HepG2 (cell line): ENCODE results near the gene GRIP2. TPM values are rescaled to one million over a fixed set of nuclear protein-coding genes. Genes with fewer than 3 reads are reported as not detected.

Experiments
- ATAC-seq: fragments of 200-7000 bp; cut with Tn5 transposase; 3 replicates; pipeline ENCODE4 v1.9.1; 2020; ENCODE audit warnings: mild to moderate bottlenecking, moderate library complexity
- BruUV-seq: library from RNA; stranded (reverse); fragments of 400-500 nt; replicated peaks from 2 replicates; lab custom pipeline; 2021; lab: Mats Ljungman, UMichigan
- CTCF ChIA-PET: fragments of 300-600 bp; formaldehyde crosslinking; extraction: SDS; loops from one replicate; lab custom pipeline; 2021; ENCODE audit warnings: low total read pairs, inconsistent platforms, low intra/inter-chr PET ratio; lab: Yijun Ruan, JAX
- POLR2A ChIA-PET: fragments of 350-600 bp; sonication (Branson Sonifier 250); formaldehyde crosslinking; loops from one replicate; lab custom pipeline; 2020; ENCODE audit warnings: antibody characterized with exemption, inconsistent platforms; lab: Yijun Ruan, JAX
- DNase-seq: peaks from one replicate; pipeline ENCODE4 v3.0.0-alpha.2; 2015; ENCODE audit warnings: low spot score
- FAIRE-seq: peaks from 3 replicates; lab custom pipeline; 2011; peaks lifted over from hg19 to GRCh38; lab: Jason Lieb, UNC
- H2AFZ ChIP-seq: one replicate; pipeline ENCODE4 v1.6.1; 2011; ENCODE audit warnings: low read length, inconsistent platforms
- H3K27ac ChIP-seq: fragments of 300-600 bp; 3 replicates; pipeline ENCODE4 v1.8.0; 2011; ENCODE audit warnings: mixed run types, mild to moderate bottlenecking, mixed read lengths, low read length, inconsistent platforms; ENCODE audit not compliant: insufficient read depth; ENCODE audit errors: extremely low read length
- H3K27me3 ChIP-seq, 2 experiments: fragments of 200-600 bp in 1 of 2; 2 replicates in 1 of 2; 3 replicates in 1 of 2; pipeline versions ENCODE4 v1.6.0 to v1.8.0; 2011; ENCODE audit warnings: low read length in 2 of 2, mild to moderate bottlenecking in 2 of 2, moderate library complexity in 2 of 2, inconsistent platforms in 1 of 2; ENCODE audit not compliant: insufficient read depth in 2 of 2, control insufficient read depth in 1 of 2
- H3K36me3 ChIP-seq, 2 experiments: fragments of 200-600 bp in 1 of 2; replicated peaks in 1 of 2; 2 replicates in 1 of 2; 3 replicates in 1 of 2; pipeline versions ENCODE4 v1.5.1 to v1.8.0; 2011; ENCODE audit warnings: low read length in 2 of 2, inconsistent platforms in 1 of 2; ENCODE audit not compliant: insufficient read depth in 2 of 2, control insufficient read depth in 1 of 2
- H3K4me1 ChIP-seq: 2 replicates; pipeline ENCODE4 v1.5.1; 2012; ENCODE audit warnings: low read length, inconsistent platforms; ENCODE audit not compliant: insufficient read depth
- H3K4me2 ChIP-seq: 2 replicates; pipeline ENCODE4 v1.6.0; 2011; ENCODE audit warnings: low read depth, low read length, inconsistent platforms
- H3K4me3 ChIP-seq, 3 experiments: fragments of 200-600 bp in 1 of 3; sonication (generic), shearing (Covaris generic) in 1 of 3; replicated peaks in 1 of 3; 2 replicates each; pipeline ENCODE4 v1.5.1; 2011 to 2016; ENCODE audit warnings: low read length in 3 of 3, inconsistent platforms in 2 of 3, low read depth in 2 of 3, mild to moderate bottlenecking in 2 of 3, control low read depth in 1 of 3, mixed read lengths in 1 of 3; ENCODE audit not compliant: insufficient read depth in 1 of 3
- H3K79me2 ChIP-seq: one replicate; pipeline ENCODE4 v1.6.1; 2011; ENCODE audit warnings: low read length, inconsistent platforms; ENCODE audit not compliant: insufficient read depth
- H3K9ac ChIP-seq: 2 replicates; pipeline ENCODE4 v1.6.0; 2011; ENCODE audit warnings: mild to moderate bottlenecking, low read depth, low read length, inconsistent platforms; ENCODE audit not compliant: insufficient read depth
- H3K9me3 ChIP-seq: 2 replicates; pipeline ENCODE4 v1.5.1; 2012; ENCODE audit warnings: mild to moderate bottlenecking, low read length
- H4K20me1 ChIP-seq: 2 replicates; pipeline ENCODE4 v1.6.0; 2011; ENCODE audit warnings: inconsistent platforms, mild to moderate bottlenecking, low read length, moderate library complexity; ENCODE audit not compliant: insufficient read depth
- AGO2 ChIP-seq: fragments of 200-400 bp; formaldehyde crosslinking; optimal IDR thresholded peaks from 2 replicates; pipeline ENCODE3; 2017; ENCODE audit warnings: mild to moderate bottlenecking, low read depth, low read length, moderate library complexity
- BATF2 ChIP-seq: sonication (generic); formaldehyde crosslinking; IDR thresholded peaks from 2 replicates; pipeline ENCODE4 v1.8.0; 2022; ENCODE audit warnings: mild to moderate bottlenecking, missing genetic modification reagents, moderate library complexity
- EZH2 ChIP-seq: conservative IDR thresholded peaks from 2 replicates; pipeline ENCODE4 v1.6.1; 2012; ENCODE audit warnings: mild to moderate bottlenecking, low read depth, low read length, moderate library complexity
- GLMP ChIP-seq: sonication (generic); formaldehyde crosslinking; IDR thresholded peaks from 2 replicates; pipeline ENCODE4 v1.9.0; 2021; ENCODE audit warnings: missing genetic modification reagents, mild to moderate bottlenecking, borderline replicate concordance
- HINFP ChIP-seq: sonication (generic); formaldehyde crosslinking; IDR thresholded peaks from 2 replicates; pipeline ENCODE4 v1.4.0; 2020; ENCODE audit warnings: low read depth, mild to moderate bottlenecking, missing genetic modification reagents
- HNF1B ChIP-seq: sonication (generic); formaldehyde crosslinking; IDR thresholded peaks from 2 replicates; pipeline ENCODE4 v1.5.1; 2020; ENCODE audit warnings: mild to moderate bottlenecking, moderate library complexity, missing genetic modification reagents
- KLF11 ChIP-seq: IDR thresholded peaks from 2 replicates; pipeline ENCODE4 v1.6.1; 2016; ENCODE audit warnings: missing compliant biosample characterization
- PLRG1 ChIP-seq: fragments of 450-650 bp; conservative IDR thresholded peaks from 2 replicates; pipeline ENCODE4 v1.6.1; 2016
- TAF1 ChIP-seq: sonication (generic); formaldehyde crosslinking; IDR thresholded peaks from 2 replicates; pipeline ENCODE4 v1.4.0; 2020; ENCODE audit warnings: missing genetic modification reagents
- ZNF17 ChIP-seq: sonication (generic); formaldehyde crosslinking; IDR thresholded peaks from 2 replicates; pipeline ENCODE4 v1.5.0; 2020; ENCODE audit warnings: mild to moderate bottlenecking, missing genetic modification reagents
- ZSCAN21 ChIP-seq: sonication (generic); formaldehyde crosslinking; IDR thresholded peaks from 2 replicates; pipeline ENCODE4 v1.8.0; 2022; ENCODE audit warnings: mild to moderate bottlenecking, missing genetic modification reagents, moderate library complexity, borderline replicate concordance
- WGBS: methylation state at CpG from one replicate; pipeline ENCODE4 v1.1.6; 2017; ENCODE audit warnings: low lambda C conversion rate; 5-methylcytosine and 5-hydroxymethylcytosine counted together
- in situ Hi-C: cut with HindIII; loops from 2 replicates; pipeline ENCODE4 v1.10.0; 2017; ENCODE audit warnings: low pct_unique_long_range_greater_than_20kb; ENCODE audit not compliant: extremely low pct_ligation_motif_present
- intact Hi-C: fragments of 100-400 bp; cut with micrococcal nuclease; formaldehyde crosslinking; loops from one replicate; pipeline ENCODE4 v1.10.0; 2022; ENCODE audit not compliant: unreplicated experiment
- polyA plus RNA-seq, 8 experiments: library from polyadenylated mRNA; depleted of rRNA in 3 of 8; stranded (reverse) in 7 of 8; unstranded in 1 of 8; fragments of >200 nt; fragmentation: Illumina TruSeq in 4 of 8; extraction: Trizol in 4 of 8; gene quantifications; 2 replicates each; pipeline versions ENCODE4 v1.2.1 to v1.2.3, GENCODE V29; 2011 to 2016; ENCODE audit warnings: low read depth in 4 of 8, missing spikeins in 1 of 8, mixed read lengths in 1 of 8; ENCODE audit not compliant: insufficient read depth in 1 of 8
- total RNA-seq, 5 experiments: library from RNA; depleted of rRNA; stranded (reverse); fragments of >200 nt; fragmentation: Illumina TruSeq; extraction: Trizol; gene quantifications; 2 replicates each; pipeline ENCODE4 v1.2.3, GENCODE V29; 2016; ENCODE audit warnings: low read depth in 1 of 5
- TF ChIP-seq, protein P1 (sequence below): sonication (generic); formaldehyde crosslinking; IDR thresholded peaks from 2 replicates; pipeline ENCODE4 v1.5.0; 2020; ENCODE audit warnings: missing genetic modification reagents
- TF ChIP-seq, protein P2 (sequence below): sonication (generic); formaldehyde crosslinking; IDR thresholded peaks from 2 replicates; pipeline ENCODE4 v1.5.1; 2020; ENCODE audit warnings: mild to moderate bottlenecking, missing genetic modification reagents, borderline replicate concordance

GRIP2 gene
- total and polyA plus RNA-seq, 2 of the 13 experiments (the other 11 are each of a cell fraction or from before 2014, with no cell fraction given): 0.11 to 0.24 TPM

DNA sequence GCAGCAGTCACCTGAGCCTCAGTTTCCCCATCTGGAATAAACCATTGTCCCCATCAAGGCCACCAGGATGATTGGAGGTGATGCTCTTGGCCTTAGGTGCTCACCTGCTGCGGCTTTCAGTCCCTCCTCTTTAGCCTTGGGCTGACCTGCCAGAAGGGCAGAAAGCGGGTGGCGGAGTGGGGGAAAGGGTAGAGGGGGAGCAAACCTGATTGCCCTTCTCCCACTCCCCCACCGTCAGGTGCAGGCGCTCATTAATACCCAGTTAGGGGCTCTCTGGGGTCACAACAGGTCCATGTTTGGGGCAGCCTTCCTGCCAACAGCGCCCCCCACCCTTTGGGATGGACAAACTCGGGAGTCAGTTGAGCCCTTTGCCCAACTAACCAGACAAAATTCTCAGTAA, 50.5 kb downstream of the GRIP2 start:
- H3K27ac ChIP-seq: no peak overlapping the region
- no peak overlapping the region for H3K4me3 ChIP-seq
- H3K9ac ChIP-seq: no peak overlapping the region
- peaks cover 4 to 20% of the 10 kb centered on the region in 2 experiments; a peak in 3 of 5 replicates for H3K36me3 ChIP-seq
- ATAC-seq: no peak
- 97% methylated on average over 6 of the region's 7 CpGs for WGBS
- H4K20me1 ChIP-seq: no peaks in the 10 kb centered on the region
- DNase-seq: no peak
- H3K4me2 ChIP-seq: no peak overlapping the region
- POLR2A ChIA-PET: no interaction called here
- CTCF ChIA-PET: no interaction called here
- intact Hi-C loops (no loop called here), in situ Hi-C loops (no loop called here)
- H3K4me1 ChIP-seq: no peaks in the 10 kb centered on the region
- no peak for FAIRE-seq
- no peaks in the 10 kb centered on the region for H3K27me3 ChIP-seq
- no peak overlapping the region for H2AFZ ChIP-seq
- no TSS peak for BruUV-seq
- H3K9me3 ChIP-seq: no peaks in the 10 kb centered on the region
- H3K79me2 ChIP-seq: no peaks in the 10 kb centered on the region
- no peak for TF ChIP-seq ZSCAN21 (CRISPR knock-in tag)
- TF ChIP-seq, protein P1, sequence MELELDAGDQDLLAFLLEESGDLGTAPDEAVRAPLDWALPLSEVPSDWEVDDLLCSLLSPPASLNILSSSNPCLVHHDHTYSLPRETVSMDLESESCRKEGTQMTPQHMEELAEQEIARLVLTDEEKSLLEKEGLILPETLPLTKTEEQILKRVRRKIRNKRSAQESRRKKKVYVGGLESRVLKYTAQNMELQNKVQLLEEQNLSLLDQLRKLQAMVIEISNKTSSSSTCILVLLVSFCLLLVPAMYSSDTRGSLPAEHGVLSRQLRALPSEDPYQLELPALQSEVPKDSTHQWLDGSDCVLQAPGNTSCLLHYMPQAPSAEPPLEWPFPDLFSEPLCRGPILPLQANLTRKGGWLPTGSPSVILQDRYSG (CRISPR knock-in tag): no peak
- no peak for TF ChIP-seq GLMP (CRISPR knock-in tag)
- TF ChIP-seq TAF1 (CRISPR knock-in tag): no peak
- TF ChIP-seq PLRG1: no peak
- no peak for TF ChIP-seq AGO2
- TF ChIP-seq BATF2: no peak
- TF ChIP-seq KLF11: no peak
- TF ChIP-seq EZH2: no peak
- TF ChIP-seq HNF1B (CRISPR knock-in tag): no peak
- TF ChIP-seq HINFP (CRISPR knock-in tag): no peak
- TF ChIP-seq, protein P2, sequence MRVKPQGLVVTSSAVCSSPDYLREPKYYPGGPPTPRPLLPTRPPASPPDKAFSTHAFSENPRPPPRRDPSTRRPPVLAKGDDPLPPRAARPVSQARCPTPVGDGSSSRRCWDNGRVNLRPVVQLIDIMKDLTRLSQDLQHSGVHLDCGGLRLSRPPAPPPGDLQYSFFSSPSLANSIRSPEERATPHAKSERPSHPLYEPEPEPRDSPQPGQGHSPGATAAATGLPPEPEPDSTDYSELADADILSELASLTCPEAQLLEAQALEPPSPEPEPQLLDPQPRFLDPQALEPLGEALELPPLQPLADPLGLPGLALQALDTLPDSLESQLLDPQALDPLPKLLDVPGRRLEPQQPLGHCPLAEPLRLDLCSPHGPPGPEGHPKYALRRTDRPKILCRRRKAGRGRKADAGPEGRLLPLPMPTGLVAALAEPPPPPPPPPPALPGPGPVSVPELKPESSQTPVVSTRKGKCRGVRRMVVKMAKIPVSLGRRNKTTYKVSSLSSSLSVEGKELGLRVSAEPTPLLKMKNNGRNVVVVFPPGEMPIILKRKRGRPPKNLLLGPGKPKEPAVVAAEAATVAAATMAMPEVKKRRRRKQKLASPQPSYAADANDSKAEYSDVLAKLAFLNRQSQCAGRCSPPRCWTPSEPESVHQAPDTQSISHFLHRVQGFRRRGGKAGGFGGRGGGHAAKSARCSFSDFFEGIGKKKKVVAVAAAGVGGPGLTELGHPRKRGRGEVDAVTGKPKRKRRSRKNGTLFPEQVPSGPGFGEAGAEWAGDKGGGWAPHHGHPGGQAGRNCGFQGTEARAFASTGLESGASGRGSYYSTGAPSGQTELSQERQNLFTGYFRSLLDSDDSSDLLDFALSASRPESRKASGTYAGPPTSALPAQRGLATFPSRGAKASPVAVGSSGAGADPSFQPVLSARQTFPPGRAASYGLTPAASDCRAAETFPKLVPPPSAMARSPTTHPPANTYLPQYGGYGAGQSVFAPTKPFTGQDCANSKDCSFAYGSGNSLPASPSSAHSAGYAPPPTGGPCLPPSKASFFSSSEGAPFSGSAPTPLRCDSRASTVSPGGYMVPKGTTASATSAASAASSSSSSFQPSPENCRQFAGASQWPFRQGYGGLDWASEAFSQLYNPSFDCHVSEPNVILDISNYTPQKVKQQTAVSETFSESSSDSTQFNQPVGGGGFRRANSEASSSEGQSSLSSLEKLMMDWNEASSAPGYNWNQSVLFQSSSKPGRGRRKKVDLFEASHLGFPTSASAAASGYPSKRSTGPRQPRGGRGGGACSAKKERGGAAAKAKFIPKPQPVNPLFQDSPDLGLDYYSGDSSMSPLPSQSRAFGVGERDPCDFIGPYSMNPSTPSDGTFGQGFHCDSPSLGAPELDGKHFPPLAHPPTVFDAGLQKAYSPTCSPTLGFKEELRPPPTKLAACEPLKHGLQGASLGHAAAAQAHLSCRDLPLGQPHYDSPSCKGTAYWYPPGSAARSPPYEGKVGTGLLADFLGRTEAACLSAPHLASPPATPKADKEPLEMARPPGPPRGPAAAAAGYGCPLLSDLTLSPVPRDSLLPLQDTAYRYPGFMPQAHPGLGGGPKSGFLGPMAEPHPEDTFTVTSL: no peak
- TF ChIP-seq ZNF17 (CRISPR knock-in tag): no peak
